Suprapubic skin (tissue), 3 donors: ENCODE data around the gene ATF1.

ENCODE experiments used
- EP300 ChIP-seq: sonication (generic); formaldehyde crosslinking; IDR thresholded peaks from one replicate; pipeline ENCODE4 v1.6.1; 2017; ENCODE audit warnings: antibody characterized with exemption
- POLR2A ChIP-seq, 2 donors: fragments of 450-650 bp; IDR thresholded peaks; one replicate each; pipeline ENCODE4 v1.6.1; 2017; ENCODE audit warnings: antibody characterized with exemption in 2 of 2, mild to moderate bottlenecking in 2 of 2, moderate library complexity in 2 of 2
- TF ChIP-seq, protein P1 (sequence below), 2 donors: fragments of 200-600 bp in 1 of 2; fragments of 450-650 bp in 1 of 2; sonication (generic) in 1 of 2; IDR thresholded peaks; one replicate each; pipeline ENCODE4 v1.5.1; 2016 to 2019; ENCODE audit warnings: antibody characterized with exemption in 2 of 2, mild to moderate bottlenecking in 1 of 2, moderate library complexity in 1 of 2

DNA sequence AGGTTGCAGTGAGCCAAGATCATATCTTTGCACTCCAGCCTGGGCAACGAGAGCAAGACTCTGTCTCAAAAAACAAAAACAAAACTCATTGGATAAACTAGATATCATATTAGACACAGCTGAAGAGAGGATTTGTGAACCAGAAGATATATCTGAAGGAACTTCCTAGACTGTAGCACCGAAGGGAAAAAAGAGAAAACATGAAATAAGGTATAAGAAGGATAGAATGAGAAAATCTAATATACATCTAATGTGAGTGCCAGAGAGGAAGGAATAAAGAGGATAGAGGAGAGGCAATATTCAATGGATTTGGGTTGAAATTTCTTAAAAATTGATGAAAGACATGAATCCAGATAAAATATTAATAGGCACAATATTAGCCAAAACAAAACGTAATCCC is 101.4 kb downstream of the ATF1 start:
- TF ChIP-seq, protein P1, sequence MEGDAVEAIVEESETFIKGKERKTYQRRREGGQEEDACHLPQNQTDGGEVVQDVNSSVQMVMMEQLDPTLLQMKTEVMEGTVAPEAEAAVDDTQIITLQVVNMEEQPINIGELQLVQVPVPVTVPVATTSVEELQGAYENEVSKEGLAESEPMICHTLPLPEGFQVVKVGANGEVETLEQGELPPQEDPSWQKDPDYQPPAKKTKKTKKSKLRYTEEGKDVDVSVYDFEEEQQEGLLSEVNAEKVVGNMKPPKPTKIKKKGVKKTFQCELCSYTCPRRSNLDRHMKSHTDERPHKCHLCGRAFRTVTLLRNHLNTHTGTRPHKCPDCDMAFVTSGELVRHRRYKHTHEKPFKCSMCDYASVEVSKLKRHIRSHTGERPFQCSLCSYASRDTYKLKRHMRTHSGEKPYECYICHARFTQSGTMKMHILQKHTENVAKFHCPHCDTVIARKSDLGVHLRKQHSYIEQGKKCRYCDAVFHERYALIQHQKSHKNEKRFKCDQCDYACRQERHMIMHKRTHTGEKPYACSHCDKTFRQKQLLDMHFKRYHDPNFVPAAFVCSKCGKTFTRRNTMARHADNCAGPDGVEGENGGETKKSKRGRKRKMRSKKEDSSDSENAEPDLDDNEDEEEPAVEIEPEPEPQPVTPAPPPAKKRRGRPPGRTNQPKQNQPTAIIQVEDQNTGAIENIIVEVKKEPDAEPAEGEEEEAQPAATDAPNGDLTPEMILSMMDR (IDR thresholded peaks at IDR 0.05): no peak
- TF ChIP-seq POLR2A (IDR thresholded peaks at IDR 0.05) (no peak), EP300 (no peak)
